Measurements from ENCODE around the gene PRPH2.
A peak's percentile ranks its signal among the peaks of the same experiment; 100 is the strongest.
"Not testable (repeated sequence)": the region's sequence is repeated elsewhere in the genome, so short reads cannot be mapped to it uniquely, and the experiment has no call there.

PRPH2 gene

DNA sequence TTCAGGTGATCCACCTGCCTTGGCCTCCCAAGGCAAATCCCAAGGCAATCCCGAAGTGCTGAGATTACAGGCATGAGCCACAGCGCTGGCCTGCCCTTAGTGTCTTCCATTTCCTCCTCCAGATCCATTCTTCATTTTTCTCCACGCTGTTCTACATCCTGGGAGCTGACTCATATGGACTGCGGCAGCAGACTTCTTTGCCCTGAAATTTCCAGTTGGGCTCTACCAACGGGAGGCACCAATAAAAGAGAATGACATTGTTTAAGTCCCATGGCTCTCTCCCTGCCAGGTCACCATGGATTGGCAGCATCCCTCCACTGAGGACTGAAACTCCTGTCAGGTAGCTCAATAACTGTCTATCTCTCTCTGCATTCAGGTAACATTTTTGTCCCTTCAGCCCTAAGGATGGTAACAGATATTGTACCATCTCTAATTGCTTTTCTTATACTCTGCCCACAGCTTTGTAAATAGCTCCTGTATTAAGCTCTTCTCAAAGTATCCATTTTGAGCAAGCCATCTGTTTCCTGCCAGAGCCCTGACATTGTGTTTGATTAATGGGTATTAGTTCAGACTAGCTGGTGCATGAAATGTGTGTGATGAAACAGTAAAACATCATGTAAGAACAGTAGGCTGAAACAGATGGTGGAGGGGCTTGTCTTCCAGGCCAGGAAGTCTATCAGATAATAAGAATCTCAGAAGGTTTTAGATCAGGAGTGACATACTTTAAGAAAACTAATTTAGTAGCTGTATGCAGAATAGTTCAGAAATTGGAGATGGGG, 19.9 kb upstream of the PRPH2 start:
- no peak for DNase-seq (ENCODE audit: low read depth in 2 of 2)

DNA sequence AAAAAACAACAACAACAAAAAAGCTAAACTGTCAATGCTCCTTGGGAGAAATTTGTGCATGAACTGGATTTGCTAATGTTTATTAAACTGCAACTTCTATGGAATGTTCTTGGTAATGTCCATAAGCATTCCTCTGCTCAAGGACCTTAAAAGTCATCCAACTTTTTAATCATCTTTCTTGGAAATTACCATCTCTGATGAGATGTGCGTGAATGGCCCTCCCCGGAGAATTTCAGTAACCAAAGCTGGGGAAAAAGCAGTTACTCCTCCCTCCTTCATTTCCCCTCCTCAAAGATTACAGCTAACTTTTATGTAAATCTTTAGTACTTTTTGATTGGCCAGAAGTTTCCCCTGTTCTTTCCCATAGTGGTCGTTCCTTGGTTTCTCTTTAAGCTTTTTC, 18.3 kb upstream of the PRPH2 start:
- no peak for DNase-seq (ENCODE audit: low read depth in 2 of 2)

DNA sequence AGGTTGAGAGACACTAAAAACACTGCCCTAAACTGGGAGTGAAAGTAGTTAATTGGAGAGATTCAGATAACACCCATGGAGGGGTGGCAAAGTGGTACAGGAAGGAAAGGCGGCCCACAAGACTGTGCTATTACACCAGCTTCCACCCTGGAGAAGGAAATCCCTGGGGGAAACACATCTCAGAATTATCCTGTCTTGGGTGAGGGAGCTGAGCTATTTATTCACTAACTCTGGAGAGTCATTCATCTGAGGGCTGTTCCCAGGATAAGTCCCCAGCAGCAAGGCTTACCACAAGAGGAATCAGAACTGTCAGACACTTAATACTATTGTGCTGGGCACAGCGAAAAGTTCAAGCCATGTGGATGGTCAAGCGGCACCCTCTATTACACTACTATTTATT, 13.6 kb upstream of the PRPH2 start:
- DNase-seq (ENCODE audit: low read depth in 2 of 2): no peak

DNA sequence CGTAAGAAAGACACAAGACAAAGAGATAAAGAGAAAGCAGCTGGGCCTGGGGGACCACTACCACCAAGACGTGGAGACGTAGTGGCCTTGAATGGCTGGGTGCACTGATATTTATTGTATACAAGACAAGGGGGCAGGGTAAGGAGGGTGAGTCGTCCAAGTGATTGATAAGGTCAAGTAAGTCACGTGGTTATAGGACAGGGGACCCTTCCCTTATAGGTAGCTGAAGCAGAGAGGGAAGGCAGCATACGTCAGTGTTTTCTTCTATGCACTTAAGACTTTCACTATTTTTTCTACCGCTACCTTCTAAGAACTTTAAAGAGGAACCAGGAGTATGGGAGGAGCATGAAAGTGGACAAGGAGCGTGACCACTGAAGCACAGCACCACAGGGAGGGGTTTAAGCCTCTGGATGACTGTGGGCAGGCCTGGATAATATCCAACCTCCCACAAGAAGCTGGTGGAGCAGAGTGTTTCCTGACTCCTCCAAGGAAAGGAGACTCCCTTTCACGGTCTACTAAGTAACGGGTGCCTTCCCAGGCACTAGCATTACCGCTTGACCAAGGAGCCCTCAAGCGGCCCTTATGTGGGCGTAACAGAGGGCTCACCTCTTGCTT, 11.6 kb upstream of the PRPH2 start:
- not testable (repeated sequence) for DNase-seq (ENCODE audit: low read depth in 2 of 2)

DNA sequence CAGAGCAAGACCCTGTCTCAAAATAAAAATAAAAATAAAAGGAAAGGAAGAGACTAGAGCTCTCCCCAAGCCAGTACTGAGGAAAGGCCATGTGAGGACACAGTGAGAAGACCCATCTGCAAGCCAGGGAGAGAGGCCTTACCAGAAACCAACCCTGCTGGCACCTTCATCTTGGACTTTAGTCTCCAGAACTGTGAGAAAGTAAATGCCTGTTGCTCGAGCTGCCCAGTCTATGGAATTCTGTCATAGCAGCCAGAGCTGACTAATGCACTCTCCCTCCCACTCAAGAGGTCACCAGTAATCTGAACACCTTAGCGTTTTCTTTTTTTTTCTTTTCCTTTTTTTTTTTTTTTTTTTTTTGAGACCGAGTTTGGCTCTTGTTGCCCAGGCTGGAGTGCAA, 7.3 kb upstream of the PRPH2 start:
- DNase-seq (ENCODE audit: low read depth in 2 of 2): no peak

DNA sequence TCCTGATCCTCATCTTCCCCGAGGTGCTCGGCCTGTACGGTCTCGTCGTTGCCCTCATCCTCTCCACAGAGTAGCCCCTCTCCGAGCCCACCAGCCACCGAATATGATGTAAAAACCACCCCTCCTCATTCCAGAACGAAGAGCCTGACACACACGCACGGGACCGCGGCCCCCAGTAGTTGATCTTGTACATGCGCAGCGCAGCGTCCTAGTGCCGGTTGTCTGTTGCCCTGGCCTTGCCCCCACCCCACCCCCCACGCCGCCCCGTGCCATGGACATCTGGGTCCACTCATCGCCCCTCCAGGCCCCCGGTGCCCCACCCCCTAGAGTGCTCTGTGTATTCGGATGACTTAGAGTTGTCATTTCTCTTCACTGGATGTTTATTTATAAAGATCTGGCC, 5.2 kb upstream of the PRPH2 start:
- no peak for DNase-seq (ENCODE audit: low read depth in 2 of 2)

DNA sequence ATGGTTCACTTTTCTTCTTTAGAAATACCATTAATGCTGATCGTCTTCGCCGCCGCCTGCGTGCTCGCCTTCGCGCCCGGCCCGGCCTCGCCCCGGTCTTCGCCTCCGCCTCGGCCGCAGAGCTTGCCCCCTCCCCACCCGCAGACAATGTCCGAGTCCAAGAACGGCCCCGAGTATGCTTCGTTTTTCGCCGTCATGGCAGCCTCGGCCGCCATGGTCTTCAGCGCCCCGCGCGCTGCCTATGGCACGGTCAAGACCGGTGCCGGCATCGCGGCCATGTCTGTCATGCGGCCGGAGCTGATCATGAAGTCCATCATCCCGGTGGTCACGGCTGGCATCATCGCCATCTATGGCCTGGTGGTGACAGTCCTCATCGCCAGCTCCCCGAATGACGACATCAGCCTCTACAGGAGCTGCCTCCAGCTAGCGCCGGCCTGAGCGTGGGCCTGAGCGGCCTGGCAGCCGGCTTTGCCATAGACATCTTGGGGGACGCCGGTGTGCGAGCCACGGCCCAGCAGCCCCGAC, 4.8 kb upstream of the PRPH2 start:
- DNase-seq (ENCODE audit: low read depth in 2 of 2): peak in 1 of 2 donors; percentile 18

DNA sequence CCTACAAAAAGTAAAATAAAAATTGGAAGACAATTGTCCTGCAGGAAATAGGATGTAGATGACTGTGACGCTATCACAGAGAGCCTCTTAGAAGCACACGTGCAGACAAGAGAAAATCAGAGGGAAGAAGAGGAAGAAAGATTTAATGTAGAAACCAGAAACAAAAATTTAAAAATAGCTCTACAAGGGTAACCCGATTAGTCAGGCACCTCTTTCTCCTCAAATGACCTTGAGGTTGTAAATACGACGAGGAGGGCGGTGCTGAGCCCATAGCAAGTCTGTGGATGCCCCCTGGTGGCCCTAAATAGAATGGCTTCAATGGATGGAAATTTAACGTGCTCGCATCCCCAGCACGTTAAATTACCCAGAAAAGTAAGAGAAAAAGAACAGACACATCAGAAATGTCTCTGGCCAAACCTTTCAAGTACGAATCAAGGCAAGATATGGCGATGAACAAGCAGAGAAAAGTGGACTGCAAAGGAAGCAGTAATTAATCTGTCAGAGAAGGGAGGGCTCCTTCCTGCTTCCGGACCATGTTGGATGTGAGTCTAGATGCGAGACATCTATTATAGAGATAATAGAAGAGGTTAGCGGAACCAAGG, 4.2 kb upstream of the PRPH2 start:
- DNase-seq (ENCODE audit: low read depth in 2 of 2): peak; percentile 37 to 61

DNA sequence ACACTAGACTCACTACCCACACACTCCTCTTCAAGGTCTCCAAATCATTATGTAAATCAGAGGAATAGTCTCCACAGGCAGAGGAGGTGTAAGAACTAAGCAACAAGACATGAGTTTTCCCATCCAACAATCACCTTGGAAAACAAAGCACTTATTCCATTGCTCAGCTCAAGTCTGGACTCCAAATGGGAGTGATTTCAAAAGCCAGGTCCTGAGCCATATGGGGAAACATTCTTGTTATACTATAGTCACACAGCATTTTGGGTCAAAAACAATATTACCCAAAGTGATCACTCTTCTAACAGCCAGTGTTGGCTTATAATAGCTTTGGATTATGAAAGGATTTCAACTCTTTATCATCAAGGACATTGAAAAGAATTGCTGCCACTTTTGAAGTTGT, 3.6 kb upstream of the PRPH2 start:
- DNase-seq (ENCODE audit: low read depth in 2 of 2): no peak

DNA sequence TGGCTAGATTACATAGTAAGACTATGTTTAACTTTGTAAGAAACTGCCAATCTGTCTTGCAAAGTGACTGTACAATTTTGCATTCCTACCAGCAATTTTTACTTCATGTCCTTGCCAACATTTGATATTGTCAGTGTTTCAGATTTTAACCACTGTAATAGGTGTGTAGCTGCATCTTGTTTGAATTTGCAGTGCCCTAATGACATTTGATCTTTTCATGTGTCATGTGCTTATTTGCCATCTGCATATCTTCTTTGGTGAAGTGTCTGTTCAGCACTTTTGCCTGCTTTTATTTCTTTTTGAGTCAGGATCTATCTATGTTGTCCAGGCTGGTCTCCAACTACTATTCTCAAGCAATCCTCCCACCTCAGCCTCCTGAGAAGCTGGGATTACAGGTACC, 2.4 kb upstream of the PRPH2 start:
- DNase-seq (ENCODE audit: low read depth in 2 of 2): no peak

DNA sequence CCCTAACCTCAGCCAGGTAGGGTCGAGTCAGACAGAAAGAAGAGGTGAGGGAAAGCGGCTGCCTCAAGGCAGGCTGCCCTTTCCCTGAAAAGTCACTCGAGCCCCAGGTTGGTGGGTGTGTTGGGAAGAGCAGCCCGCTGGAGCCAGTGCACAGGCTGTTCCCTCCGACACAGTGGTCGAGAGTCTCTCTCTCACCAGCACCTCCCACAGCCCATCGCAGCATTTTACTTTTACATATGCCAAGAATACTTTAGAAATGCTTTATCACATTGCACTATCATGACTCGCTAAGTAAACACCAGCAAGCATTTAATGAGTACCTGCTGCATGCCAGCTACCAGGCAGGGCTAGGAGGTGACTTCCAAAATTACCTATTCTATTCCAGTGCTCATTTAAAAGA, 1.7 kb downstream of the PRPH2 start:
- DNase-seq (ENCODE audit: low read depth in 2 of 2): no peak

DNA sequence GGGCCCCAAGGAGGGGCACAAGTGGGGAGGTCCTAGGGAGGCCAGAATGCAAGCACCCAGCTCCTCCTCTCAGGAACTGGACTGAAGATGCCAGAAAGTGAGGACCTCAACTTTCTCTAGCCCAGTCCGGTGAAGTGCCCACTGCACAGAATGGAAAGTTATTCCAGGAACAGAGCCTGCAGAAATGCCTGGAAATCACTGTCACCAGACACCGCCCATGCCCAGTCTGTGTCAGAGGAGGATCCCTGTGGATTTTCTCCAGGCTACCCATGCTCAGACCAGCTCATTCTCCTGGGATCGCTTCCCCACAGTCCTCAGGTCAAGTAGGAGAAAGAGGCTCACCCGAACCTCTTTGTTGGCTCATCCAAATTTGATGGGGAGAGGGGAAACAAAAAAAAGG, 6.5 kb downstream of the PRPH2 start:
- DNase-seq (ENCODE audit: low read depth in 2 of 2): no peak

DNA sequence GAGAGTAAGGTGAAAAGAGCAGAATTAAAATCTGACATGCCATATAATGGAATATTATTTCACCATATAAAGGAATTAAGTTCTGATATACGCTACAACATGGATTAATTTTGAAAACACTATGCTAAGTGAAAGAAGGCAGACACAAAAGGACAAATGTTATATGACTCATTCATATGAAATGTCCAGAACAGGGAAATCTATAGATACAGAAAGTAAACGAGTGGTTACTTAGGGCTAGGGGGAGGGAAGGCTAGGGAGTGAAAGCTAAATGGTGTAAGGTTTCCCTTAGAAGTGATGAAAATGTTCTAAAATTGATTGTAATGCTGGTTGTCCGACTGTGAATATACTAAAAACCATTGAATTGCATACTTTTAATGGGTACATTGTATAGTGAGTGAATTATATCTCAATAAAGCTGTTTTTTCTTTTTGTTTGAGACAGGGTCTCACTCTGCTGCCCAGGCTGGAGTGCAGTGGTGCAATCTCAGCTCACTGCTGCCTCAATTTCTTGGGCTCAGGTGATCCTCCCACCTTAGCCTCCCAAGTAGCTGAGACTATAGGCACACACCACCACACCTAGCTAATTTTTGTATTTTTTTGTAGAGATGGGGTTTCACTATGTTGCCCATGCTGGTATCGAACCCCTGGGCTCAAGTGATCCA, 8.2 kb downstream of the PRPH2 start:
- DNase-seq (ENCODE audit: low read depth in 2 of 2): no peak

DNA sequence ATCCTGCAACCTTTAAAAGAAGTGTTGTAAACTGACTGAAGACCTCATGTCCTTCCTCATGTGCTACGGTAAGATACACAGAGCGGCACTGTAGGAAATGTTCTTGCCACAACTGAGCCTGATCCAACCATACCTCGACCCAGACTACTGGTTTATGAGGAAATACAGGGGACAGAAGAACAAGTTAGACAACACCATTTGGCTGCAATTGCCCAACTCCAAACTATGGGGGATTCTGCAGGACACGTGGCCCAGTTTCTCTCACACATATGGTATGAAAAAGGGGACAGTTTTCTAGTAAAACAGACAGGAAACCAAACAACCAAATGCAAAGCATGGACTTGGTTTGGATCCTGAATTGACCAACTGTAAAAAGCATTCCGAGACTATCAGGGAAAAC, 10.5 kb downstream of the PRPH2 start:
- no peak for DNase-seq (ENCODE audit: low read depth in 2 of 2)

DNA sequence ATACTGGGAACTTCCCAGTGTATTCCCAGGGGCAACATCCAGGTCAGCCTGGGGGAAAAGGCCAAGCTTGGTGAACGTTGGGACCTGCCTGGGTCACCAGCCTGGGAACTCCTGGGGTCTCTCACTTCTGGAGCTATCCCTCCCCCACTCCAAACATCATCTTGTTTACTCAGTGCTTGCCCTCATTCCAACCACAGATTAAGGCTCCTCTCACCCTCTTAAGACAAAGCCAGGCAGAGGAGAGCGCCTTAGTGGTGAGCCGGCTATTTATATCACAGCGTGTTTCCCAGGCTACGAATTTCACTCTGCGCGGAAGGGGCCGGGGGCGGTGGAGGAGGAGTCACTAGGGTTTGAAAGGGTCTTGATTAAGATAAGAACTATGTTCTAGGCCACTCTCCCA, 12.1 kb downstream of the PRPH2 start:
- no peak for DNase-seq (ENCODE audit: low read depth in 2 of 2)

DNA sequence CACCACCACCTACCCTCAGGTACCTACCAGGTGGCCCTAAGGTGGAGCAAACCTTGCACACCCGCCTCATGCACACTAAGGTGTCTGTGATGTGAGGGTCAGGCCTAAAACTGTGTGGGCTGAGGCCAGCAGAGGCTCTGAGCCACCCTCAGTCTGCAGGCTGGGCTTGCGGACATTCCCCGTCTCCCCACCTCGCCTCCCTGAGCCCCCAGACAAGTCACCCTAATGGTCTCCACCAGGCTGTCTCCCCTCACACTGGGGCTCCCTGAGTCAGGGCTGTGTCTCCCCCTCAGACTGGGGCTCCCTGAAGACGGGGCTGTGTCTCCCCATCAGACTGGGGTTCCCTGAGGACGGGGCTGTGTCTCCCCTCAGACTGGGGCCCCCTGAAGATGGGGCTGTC, 12.5 kb downstream of the PRPH2 start:
- DNase-seq (ENCODE audit: low read depth in 2 of 2): no peak

DNA sequence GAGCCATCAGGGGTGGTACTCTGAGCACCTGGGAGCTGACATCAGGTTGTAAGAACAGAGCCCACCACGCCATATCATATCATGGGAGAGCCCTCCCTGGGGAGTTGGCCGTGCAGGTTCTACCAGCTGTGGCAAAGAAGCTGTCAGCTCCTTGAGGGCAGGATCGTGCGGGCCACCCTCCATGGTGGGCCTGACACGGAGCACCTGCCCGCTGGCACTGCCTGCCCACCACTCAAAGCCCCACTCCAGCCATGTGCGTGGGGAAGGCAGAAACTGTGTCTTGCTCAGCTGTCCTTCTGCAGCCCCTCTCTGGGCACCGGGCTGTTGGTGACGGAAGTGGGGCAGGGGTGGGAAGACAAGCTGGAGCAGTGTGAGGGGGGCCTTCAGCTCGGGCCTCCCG, 14.3 kb downstream of the PRPH2 start:
- no peak for DNase-seq (ENCODE audit: low read depth in 2 of 2)

DNA sequence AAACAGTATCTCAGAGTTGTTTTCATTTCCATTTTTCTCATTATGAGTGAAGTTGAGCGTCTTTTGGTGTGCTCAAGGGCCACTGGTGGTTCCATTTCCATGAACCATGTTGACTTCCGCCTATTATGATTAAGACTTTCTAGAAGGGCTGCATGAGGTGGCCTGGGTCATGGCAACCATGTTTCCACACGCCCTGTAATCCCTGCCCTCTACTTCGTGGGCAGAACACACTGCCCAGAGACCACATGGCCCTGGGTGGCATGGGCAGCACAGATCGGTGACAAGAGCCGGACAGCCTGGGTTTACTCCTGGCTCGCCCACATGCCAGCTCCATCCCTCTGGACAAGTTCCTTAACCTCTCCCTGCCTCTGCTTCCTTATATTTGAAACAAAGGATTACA, 14.8 kb downstream of the PRPH2 start:
- no peak for DNase-seq (ENCODE audit: low read depth in 2 of 2)

DNA sequence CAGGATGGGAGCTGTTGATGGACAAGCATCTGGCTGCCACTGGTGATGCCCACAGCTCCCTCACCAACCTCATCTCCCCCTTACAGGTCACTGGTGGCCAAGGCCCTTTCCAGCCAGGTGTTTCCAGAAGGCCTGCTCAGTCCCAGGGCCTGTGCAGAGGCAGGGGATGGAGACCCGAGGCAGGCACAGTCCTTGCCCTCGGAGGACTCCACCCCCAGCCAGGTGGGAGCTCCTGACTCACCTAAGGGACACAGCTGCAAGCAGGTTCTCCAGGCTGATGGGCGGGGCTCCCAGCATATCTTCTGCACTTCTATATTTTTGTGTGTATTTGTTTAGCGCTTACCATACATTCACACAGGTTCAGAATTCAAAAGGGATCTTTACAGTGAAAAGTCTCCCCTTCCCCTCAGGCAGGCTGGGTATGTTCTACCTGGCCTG, 17.4 kb downstream of the PRPH2 start:
- no peak for DNase-seq (ENCODE audit: low read depth in 2 of 2)

DNA sequence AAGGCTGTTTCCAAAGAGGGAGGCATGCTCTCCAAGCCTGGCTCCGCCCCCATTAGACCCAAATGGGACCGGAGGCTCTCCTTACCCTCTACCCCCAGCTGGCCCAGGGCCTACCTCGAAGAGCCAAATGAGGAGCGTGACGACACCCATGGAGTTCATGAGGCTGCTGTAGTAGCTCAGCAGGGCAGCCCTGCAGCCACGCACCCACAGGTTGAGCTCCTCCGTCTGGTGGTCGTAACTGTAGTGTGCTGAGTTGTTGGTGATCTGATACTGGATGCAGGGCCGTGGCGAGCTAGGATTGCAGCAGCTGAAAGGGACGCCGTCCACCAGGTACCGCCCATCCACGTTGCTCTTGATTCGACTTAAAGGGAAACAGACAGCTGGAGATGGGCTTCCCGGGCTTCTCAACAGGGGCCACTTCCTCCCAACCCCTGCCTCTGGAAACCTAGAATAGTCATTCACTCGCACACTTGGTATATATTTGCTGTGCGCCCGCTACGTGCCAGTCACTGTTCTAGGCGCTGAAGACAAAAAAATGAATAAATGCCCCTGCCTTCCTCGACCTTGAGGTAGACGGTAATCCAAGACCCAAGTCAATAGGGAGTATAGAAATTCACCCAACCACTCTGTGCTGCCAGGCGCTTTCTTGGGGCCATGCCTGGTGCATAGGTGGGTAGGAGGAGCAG, 18.0 kb downstream of the PRPH2 start:
- DNase-seq (ENCODE audit: low read depth in 2 of 2): no peak

DNA sequence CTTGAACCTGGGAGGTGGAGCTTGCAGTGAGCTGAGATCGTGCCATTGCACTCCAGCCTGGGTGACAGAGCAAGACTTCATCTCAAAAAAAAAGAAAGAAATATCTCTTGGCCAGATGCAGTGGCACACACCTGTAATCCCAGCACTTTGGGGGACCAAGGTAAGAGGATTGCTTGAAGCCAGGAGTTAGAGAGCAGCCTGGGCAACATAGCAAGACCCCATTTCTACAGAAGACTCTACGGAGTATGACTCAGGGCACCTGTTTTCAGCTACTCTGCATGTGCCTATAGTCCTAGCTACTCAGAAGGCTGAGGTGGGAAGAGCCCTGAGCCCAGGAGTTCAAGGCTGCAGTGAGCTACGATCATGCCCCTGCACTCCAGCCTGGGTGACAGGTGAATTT, 19.6 kb downstream of the PRPH2 start:
- not testable (repeated sequence) for DNase-seq (ENCODE audit: low read depth in 2 of 2)

DNA sequence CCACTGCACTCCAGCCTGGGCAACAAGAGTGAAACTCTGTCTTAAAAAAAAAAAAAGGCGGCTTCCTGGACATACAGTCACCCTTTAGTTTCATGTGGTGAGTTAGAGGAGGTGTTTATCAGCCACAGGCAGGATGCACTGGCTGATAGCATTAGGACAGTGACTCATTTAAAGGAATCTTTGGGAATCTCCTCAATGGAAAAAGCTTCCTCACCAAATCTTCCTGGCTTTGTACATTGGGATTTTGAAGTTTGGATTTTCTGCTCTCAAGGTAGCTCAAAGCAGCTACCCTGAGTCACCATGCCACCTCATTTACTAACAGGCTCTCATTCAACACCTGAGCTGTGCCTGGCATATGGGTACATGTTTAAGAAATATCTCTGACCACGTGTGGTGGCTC, 20.2 kb downstream of the PRPH2 start:
- no peak for DNase-seq (ENCODE audit: low read depth in 2 of 2)
